ENCODE measurements around the gene PCED1B. TPM values are rescaled to one million over a fixed set of nuclear protein-coding genes. Genes with fewer than 3 reads are reported as not detected.

PCED1B gene
- total and polyA plus RNA-seq, 2 experiments from 2014 or later: 5.1 to 6.6 TPM

DNA sequence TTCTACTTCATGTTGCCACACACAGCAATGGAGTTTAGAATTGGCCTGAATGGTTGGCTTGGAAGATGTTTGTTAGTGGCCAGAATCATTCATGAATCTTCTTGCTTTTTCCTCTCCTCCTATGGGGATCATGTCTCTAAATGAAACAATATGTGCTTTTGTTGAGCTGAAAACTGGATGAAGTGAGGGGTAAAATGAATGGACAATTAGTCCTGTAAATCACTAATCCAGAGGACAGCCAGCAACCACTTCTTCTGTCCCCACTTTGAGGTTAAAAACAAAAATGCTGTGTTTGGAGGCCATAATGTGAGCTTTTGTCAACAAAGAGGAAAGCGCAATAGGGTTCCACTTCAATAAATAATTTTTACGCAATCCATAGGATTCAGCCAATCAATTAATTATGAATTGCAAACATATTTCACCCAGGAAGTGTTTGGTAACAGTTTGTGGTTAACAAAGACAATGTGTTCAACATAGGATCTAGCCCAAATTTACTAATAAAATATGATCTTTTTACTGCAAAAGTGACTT, 30.7 kb downstream of the PCED1B start:
- TF ChIP-seq JUNB (IDR thresholded peaks at IDR 0.05; ENCODE audit: unreplicated experiment) (no peak), STAT1 (IDR thresholded peaks at IDR 0.05; ENCODE audit: unreplicated experiment) (no peak), NANOG (IDR thresholded peaks at IDR 0.05; ENCODE audit: borderline replicate concordance) (no peak), EZH2phosphoT487 (IDR thresholded peaks at IDR 0.05; ENCODE audit: unreplicated experiment) (no peak), CREB1 (CRISPR knock-in tag; IDR thresholded peaks at IDR 0.05; ENCODE audit: low read depth) (no peak), EZH2 (IDR thresholded peaks at IDR 0.05; ENCODE audit: low read depth, unreplicated experiment) (no peak), POLR2AphosphoS5 (IDR thresholded peaks at IDR 0.05; ENCODE audit: low read depth) (no peak), ZNF331 (CRISPR knock-in tag; IDR thresholded peaks at IDR 0.05; ENCODE audit: low read depth) (no peak), ZNF114 (CRISPR knock-in tag; IDR thresholded peaks at IDR 0.05) (no peak)
- TF ChIP-seq, protein P1, sequence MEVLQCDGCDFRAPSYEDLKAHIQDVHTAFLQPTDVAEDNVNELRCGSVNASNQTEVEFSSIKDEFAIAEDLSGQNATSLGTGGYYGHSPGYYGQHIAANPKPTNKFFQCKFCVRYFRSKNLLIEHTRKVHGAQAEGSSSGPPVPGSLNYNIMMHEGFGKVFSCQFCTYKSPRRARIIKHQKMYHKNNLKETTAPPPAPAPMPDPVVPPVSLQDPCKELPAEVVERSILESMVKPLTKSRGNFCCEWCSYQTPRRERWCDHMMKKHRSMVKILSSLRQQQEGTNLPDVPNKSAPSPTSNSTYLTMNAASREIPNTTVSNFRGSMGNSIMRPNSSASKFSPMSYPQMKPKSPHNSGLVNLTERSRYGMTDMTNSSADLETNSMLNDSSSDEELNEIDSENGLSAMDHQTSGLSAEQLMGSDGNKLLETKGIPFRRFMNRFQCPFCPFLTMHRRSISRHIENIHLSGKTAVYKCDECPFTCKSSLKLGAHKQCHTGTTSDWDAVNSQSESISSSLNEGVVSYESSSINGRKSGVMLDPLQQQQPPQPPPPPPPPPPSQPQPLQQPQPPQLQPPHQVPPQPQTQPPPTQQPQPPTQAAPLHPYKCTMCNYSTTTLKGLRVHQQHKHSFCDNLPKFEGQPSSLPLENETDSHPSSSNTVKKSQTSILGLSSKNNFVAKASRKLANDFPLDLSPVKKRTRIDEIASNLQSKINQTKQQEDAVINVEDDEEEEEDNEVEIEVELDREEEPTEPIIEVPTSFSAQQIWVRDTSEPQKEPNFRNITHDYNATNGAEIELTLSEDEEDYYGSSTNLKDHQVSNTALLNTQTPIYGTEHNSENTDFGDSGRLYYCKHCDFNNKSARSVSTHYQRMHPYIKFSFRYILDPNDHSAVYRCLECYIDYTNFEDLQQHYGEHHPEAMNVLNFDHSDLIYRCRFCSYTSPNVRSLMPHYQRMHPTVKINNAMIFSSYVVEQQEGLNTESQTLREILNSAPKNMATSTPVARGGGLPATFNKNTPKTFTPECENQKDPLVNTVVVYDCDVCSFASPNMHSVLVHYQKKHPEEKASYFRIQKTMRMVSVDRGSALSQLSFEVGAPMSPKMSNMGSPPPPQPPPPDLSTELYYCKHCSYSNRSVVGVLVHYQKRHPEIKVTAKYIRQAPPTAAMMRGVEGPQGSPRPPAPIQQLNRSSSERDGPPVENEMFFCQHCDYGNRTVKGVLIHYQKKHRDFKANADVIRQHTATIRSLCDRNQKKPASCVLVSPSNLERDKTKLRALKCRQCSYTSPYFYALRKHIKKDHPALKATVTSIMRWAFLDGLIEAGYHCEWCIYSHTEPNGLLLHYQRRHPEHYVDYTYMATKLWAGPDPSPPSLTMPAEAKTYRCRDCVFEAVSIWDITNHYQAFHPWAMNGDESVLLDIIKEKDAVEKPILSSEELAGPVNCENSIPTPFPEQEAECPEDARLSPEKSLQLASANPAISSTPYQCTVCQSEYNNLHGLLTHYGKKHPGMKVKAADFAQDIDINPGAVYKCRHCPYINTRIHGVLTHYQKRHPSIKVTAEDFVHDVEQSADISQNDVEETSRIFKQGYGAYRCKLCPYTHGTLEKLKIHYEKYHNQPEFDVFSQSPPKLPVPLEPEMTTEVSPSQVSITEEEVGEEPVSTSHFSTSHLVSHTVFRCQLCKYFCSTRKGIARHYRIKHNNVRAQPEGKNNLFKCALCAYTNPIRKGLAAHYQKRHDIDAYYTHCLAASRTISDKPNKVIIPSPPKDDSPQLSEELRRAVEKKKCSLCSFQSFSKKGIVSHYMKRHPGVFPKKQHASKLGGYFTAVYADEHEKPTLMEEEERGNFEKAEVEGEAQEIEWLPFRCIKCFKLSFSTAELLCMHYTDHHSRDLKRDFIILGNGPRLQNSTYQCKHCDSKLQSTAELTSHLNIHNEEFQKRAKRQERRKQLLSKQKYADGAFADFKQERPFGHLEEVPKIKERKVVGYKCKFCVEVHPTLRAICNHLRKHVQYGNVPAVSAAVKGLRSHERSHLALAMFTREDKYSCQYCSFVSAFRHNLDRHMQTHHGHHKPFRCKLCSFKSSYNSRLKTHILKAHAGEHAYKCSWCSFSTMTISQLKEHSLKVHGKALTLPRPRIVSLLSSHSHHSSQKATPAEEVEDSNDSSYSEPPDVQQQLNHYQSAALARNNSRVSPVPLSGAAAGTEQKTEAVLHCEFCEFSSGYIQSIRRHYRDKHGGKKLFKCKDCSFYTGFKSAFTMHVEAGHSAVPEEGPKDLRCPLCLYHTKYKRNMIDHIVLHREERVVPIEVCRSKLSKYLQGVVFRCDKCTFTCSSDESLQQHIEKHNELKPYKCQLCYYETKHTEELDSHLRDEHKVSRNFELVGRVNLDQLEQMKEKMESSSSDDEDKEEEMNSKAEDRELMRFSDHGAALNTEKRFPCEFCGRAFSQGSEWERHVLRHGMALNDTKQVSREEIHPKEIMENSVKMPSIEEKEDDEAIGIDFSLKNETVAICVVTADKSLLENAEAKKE (CRISPR knock-in tag; IDR thresholded peaks at IDR 0.05): no peak
- TF ChIP-seq, protein P2, sequence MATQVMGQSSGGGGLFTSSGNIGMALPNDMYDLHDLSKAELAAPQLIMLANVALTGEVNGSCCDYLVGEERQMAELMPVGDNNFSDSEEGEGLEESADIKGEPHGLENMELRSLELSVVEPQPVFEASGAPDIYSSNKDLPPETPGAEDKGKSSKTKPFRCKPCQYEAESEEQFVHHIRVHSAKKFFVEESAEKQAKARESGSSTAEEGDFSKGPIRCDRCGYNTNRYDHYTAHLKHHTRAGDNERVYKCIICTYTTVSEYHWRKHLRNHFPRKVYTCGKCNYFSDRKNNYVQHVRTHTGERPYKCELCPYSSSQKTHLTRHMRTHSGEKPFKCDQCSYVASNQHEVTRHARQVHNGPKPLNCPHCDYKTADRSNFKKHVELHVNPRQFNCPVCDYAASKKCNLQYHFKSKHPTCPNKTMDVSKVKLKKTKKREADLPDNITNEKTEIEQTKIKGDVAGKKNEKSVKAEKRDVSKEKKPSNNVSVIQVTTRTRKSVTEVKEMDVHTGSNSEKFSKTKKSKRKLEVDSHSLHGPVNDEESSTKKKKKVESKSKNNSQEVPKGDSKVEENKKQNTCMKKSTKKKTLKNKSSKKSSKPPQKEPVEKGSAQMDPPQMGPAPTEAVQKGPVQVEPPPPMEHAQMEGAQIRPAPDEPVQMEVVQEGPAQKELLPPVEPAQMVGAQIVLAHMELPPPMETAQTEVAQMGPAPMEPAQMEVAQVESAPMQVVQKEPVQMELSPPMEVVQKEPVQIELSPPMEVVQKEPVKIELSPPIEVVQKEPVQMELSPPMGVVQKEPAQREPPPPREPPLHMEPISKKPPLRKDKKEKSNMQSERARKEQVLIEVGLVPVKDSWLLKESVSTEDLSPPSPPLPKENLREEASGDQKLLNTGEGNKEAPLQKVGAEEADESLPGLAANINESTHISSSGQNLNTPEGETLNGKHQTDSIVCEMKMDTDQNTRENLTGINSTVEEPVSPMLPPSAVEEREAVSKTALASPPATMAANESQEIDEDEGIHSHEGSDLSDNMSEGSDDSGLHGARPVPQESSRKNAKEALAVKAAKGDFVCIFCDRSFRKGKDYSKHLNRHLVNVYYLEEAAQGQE (IDR thresholded peaks at IDR 0.05; ENCODE audit: unreplicated experiment): no peak
- TF ChIP-seq, protein P3, sequence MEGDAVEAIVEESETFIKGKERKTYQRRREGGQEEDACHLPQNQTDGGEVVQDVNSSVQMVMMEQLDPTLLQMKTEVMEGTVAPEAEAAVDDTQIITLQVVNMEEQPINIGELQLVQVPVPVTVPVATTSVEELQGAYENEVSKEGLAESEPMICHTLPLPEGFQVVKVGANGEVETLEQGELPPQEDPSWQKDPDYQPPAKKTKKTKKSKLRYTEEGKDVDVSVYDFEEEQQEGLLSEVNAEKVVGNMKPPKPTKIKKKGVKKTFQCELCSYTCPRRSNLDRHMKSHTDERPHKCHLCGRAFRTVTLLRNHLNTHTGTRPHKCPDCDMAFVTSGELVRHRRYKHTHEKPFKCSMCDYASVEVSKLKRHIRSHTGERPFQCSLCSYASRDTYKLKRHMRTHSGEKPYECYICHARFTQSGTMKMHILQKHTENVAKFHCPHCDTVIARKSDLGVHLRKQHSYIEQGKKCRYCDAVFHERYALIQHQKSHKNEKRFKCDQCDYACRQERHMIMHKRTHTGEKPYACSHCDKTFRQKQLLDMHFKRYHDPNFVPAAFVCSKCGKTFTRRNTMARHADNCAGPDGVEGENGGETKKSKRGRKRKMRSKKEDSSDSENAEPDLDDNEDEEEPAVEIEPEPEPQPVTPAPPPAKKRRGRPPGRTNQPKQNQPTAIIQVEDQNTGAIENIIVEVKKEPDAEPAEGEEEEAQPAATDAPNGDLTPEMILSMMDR (conservative IDR thresholded peaks at IDR 0.05; ENCODE audit: low read depth in 2 of 2): no peak
- TF ChIP-seq, protein P4, sequence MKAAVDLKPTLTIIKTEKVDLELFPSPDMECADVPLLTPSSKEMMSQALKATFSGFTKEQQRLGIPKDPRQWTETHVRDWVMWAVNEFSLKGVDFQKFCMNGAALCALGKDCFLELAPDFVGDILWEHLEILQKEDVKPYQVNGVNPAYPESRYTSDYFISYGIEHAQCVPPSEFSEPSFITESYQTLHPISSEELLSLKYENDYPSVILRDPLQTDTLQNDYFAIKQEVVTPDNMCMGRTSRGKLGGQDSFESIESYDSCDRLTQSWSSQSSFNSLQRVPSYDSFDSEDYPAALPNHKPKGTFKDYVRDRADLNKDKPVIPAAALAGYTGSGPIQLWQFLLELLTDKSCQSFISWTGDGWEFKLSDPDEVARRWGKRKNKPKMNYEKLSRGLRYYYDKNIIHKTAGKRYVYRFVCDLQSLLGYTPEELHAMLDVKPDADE (IDR thresholded peaks at IDR 0.05): no peak
- H3K27me3 Mint-ChIP-seq (ENCODE audit: insufficient read depth, low read depth, poor library complexity): peaks cover 4% of the 10 kb centered on the region
- H3K4me1 Mint-ChIP-seq: 0 out of 3 replicates have a peak, but pooled peaks cover 2% of the 10 kb centered on the region
- no peak overlapping the region for H3K27ac ChIP-seq (ENCODE audit: low read depth)
- no peak for ATAC-seq
- no peaks in the 10 kb centered on the region for H3K36me3 Mint-ChIP-seq (ENCODE audit: low read depth)
- no peak overlapping the region for H3K4me3 ChIP-seq
- H3K4me3 Mint-ChIP-seq: no peak overlapping the region
- no peaks in the 10 kb centered on the region for H3K36me3 ChIP-seq (ENCODE audit: insufficient read depth)
- no peak overlapping the region for H3K4me2 ChIP-seq
- H3K79me2 ChIP-seq (replicated peaks; ENCODE audit: insufficient read depth): no peaks in the 10 kb centered on the region
- H3K9me2 ChIP-seq (ENCODE audit: insufficient read depth): no peaks in the 10 kb centered on the region
- H3K9me3 Mint-ChIP-seq: no peaks in the 10 kb centered on the region
- no peak overlapping the region for H2AFZ ChIP-seq
- H3F3A ChIP-seq (replicated peaks; ENCODE audit: low read depth): no peaks in the 10 kb centered on the region
- no peak overlapping the region for H3K27ac Mint-ChIP-seq
- no peak for DNase-seq (ENCODE audit: low spot score)
- H3K4me1 ChIP-seq (ENCODE audit: insufficient read depth): no peaks in the 10 kb centered on the region
- no peaks in the 10 kb centered on the region for H4K20me1 ChIP-seq (replicated peaks; ENCODE audit: insufficient read depth)
- H3K27me3 ChIP-seq (ENCODE audit: insufficient read depth): no peaks in the 10 kb centered on the region

Data from GM23338 (cell line).